Measurements from ENCODE around the gene AP2A2.

Gene AP2A2

DNA sequence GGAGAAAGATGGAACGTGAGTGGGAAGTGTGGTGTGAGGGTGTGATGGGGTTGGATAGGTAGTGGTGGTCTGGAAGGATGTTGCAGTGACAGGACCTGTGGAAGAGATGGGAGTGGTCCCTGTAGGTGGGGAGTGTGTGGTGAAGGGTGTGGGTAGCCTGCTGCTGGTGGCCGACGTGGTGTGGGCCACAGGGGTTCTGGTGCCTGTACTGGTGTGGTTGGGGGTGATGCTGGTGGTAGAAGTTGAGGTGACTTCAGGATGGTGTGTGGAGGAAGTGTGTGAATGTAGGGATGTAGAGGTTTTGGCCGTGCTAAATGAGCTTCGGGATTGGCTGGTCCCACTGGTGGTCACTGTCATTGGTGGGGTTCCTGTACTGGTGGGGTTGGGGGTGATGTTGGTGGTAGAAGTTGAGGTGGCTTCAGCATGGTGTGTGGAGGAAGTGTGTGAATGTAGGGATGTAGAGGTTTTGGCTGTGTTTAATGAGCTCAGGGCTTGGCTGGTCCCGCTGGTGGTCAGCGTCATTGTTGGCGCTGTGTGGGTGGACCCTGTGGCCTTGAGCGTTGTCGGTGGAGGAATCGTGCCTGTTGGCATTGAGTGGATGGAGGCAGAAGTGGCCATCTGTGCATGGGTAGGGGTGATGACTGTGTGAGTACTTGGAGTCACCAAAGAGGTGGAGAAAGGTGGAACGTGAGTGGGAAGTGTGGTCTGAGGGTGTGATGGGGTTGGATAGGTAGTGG is 91.8 kb downstream of the AP2A2 start:
- no peak for DNase-seq

DNA sequence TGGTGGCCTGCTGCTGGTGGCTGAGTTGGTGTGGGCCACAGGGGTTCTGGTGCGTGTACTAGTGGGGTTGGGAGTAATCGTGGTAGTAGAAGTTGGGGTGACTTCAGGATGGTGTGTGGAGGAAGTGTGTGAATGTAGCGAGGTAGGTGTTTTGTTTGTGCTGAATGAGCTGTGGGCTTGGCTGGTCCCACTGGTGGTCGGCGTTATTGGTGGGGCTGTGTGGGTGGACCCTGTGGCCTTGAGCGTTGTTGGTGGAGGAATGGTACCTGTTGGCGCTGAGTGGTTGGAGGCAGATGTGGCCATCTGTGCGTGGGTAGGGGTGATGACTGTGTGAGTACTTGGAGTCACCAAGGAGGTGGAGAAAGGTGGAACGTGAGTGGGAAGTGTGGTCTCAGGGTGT is 92.4 kb downstream of the AP2A2 start:
- DNase-seq: no peak

GRCh38 chr11:1019321-1019910 is 93.7 kb downstream of the AP2A2 start:
- no peak for DNase-seq

DNA sequence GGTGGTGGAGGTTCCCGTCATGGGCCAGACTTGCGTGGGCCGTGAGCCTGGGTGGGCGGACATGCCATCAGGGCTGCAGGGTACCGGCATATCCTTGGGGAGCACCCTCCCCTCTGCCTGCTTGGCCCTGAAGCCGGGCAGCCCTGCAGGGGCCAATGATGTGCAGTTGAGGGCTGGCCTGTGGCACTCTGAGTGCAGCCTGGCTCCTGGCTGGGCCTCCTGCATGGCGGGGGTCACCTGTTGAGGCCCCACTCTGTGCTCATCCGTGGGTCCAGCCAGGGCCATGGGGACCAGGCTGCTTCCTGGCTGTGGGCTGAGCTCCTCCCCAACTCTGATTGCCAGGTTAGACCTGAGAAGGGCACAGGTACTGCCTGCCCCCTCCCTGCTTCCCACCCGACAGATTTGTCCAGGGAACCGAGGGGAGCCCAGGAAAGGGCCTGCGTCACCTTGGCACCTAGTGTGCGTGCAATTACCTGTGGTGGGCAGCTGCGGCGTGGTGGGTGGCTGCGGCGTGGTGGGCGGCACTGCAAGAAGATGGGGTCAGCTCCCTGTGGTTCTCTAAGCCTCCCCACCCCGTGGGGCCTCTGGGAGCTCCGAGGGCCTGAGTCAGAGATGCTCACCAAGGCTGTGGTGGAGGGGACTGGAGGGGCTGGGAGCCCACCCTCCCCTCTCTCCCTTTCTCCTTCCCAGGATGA is 94.7 kb downstream of the AP2A2 start:
- no peak for DNase-seq

DNA sequence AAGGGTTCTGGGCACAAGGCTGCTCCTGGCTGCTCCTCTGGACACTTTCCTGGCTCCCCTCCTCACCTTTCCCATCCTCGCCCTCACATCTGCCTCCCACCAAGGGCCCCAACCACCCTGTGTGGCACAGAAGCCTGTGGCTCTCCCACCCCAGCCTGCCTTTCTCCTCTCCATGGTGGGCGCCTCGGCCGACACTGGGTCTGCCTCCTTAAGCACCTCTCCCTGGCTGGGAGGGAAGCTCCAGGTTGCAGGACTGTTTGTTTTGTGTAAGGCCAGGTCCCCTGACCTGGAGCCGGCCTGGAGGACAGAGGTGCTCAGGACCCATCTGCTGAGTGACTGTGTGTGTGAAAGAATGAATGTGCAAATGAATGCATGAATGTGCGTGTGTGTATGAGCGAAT is 96.7 kb downstream of the AP2A2 start:
- no peak for DNase-seq

- DNase-seq: no peak
These were observed 97.5 kb downstream of the AP2A2 start for GRCh38 chr11:1022908-1023810.

- DNase-seq: no peak
These were observed 98.3 kb downstream of the AP2A2 start for GRCh38 chr11:1023811-1024596.

GRCh38 chr11:1024597-1025409 is 99.1 kb downstream of the AP2A2 start:
- no peak for DNase-seq

DNA sequence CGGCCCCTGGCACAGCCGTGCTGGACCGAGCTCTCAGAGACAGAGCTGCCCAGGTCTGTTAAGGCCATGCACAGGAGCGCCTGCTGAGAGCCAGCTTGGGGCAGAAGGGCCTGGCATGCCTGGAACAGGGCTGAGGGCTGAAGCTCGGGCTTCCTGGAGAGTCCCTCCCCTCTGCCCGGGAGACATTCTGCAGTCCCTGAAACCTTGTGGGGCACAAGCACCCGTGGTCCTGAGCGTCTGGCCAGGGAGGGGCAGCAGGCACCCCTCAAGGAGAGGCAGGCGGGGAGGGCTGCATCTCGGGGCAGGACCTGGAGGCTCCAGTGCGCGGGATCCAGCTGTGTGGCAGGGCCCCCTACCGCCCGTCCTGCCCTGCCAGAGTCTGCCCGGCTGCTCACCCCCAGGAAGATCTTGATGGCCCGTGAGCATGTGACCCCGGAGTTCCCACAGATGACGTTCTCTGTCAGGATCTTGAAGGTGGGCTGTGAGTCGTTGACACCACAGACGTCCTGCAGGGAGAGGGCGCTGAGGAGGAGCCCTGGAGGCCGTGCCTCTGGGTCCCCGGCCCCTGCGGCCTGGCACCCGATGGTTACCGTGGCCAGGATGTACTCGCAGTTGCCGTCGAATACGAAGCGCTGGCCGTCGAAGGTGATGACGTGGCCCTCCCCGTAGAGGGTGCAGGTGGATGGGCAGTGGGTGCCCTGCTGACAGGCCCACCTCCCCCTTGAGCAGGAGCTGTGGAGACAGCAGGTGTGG is 99.9 kb downstream of the AP2A2 start:
- no peak for DNase-seq

GRCh38 chr11:1026163-1026450 is 100.4 kb downstream of the AP2A2 start:
- DNase-seq: no peak

DNA sequence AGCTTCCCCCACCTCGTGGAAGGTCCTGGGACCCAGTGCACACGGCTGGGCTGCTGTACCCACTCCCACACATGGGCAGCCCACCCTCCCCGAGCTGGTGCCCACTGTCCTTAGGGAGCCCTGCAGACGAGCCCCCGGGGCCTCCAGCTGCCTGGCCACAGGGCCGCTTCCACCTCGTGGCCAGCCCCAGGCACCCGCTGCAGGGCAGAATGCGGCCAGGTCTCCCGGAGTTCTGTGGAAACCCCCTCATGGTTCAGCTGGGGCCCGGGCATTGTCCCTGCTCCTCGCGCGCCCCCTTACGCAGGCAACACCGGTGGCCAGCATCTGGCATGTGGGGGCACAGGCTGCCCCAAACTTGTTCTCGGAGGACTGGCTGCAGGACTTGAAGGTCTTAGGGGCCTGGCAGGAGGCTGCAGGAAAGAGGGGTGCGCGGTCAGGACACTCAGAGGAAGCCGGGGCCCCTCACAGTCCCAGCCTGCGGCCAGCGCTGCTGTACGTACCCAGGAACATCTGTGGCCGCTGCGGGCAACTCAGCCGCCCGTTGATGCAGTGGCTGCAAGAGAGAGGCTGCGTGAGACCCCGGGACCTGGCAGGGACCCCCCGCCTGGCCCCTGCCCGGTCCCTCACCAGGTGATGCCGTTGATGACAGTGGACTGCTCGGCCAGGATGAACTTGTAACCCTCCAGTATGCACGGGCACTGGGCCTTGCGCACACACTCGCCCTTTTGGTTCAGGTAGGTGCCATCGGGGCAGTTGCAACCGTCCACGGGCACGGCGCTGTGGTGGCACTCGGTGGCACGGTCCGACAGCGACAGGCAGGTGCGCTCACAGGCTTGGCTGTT is 101.2 kb downstream of the AP2A2 start:
- no peak for DNase-seq

DNA sequence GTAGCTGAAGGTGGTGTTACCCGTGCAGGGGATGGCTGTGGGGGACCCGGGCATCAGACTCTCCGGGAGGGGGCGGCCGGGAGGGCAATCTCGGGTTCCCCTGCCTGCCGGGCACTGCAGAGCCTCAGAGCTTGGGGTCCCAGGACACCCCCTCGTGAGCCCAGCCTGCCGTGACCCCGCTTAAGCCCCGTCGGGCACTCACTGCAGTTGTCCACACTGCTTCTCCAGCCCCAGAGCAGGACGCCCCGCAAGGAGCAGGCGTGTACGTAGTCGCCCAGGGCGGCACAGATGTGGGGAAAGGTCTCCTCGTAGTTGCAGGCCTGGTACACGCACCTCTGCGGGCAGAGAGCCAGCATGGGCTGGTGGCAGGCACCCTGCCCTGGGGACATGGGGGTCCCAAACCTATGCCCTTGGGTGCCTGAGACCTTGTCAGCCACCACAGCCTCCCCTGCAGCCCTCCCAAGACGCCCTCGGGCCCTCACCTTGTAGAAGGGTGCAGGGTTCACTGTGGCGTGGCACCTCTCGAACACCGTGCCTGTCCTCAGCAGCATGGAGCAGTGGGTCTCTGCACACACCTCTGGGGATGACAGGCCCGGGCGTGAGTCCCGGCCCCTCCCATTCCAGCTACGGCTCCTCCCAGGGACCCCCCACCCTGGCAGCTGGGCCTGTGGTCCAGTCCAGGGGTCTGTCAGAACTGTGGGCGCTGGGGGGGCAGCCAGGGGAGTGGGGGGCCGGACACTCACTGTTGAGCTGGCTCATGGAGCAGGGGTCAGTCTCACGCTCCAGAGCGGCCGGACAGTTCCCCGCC is 102.0 kb downstream of the AP2A2 start:
- no peak for DNase-seq

DNA sequence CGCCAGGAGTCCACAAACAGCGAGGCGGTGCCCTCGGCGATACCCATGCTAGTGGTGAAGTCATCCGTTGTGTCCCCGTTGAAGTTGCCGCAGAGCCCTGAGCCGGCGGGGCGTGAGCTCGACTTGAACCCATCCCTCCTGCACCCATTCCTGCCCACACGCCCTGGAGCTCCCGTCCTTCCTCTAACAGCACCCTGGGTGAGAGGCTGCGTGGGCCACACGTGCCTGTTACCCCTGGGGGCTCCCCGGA is 102.5 kb downstream of the AP2A2 start:
- no peak for DNase-seq

DNA sequence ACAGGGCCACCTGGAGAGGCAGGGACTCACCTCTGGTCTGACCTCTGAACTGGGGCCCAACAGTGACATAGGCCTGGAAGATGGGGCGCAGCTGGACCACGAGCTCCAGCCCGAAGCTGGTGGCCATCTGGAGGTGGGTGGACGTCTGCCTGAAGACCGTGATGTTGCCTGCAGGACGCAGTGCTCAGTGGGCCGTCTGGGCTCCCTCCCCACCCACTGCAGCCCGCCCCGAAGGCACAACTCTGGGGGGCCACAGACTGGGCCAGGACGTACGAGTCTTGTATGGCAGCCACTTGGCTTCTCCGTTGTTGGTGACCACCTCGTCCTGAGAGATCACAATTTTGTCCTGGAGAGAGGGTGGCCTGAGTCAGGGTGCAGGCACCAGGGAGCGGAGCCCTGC is 102.9 kb downstream of the AP2A2 start:
- DNase-seq: no peak

DNA sequence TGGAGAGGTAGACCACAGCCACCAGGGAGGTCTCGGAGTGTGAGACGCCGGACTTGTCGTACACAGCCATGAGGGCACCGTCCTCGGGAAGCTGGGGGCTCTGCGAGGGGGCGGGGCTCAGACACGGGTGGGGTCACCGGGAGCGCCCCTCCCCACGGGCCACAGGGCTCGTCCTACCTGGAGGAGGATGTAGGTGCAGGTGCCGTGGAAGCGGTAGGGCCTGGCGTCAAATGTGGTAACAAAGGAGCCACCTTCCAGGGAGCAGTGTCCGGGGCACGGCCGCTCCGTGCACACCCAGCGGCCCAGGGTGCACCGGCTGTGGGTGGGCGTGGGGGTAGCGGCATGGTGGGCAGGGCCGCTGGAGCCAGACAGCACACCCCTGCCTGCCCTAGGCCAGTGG is 103.4 kb downstream of the AP2A2 start:
- no peak for DNase-seq

DNA sequence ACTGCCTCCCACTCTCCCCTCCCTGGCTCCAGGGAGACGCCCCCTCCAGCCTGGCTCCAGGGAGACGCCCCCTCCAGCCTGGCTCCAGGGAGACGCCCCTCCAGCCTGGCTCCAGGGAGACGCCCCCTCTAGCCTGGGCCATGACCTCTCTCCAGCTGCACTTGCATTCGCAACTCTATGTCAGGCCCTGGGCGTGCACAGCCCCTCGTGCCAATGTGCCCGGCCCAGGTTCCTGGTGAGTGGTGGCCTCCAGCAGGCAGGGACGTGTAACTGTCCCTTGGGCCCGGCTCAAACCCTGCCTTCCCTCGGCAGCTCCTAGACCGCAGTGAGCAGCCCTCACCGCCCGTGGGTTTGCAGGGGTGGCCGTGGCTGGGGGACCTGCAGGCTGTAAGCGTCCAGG is 104.0 kb downstream of the AP2A2 start:
- DNase-seq: no peak

DNA sequence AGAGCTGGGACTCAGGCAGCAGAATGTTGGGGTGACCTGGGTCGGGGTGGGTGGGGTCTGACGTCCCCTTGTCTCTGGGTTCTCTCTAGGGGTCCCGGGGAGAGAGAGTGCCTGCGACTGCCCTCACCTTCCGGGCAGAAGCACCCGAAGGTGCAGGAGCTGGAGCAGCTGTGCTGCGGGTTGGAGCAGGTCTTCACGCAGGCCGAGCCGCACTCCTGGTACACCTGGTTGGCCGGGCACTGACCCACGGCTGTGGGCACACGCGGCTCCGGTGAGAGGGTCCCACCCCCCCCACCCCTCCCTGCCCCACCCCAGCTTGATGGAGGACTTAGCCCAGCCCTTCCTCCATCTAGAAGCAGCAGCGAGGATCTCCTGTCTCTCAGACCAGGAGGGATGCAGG is 104.4 kb downstream of the AP2A2 start:
- no peak for DNase-seq

DNA sequence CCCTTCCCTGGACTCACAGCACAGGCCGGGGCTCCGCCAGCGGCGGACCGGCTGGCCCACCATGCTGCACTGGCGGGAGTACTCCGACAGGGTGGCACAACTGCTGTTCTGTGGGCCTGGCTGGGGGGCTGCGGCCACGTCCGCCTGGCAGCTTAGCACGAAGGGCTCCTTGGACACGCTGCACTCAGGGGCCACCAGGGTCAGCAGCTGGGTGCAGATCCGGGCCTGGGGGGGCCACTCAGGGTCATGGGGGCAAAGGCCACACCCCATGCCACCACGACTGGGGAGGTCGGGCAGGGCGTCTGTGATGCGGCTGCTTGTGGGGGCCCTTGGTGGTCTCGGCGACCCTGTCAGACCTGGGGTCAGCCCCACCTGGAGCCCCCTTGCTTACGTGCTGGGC is 104.9 kb downstream of the AP2A2 start:
- DNase-seq: no peak

DNA sequence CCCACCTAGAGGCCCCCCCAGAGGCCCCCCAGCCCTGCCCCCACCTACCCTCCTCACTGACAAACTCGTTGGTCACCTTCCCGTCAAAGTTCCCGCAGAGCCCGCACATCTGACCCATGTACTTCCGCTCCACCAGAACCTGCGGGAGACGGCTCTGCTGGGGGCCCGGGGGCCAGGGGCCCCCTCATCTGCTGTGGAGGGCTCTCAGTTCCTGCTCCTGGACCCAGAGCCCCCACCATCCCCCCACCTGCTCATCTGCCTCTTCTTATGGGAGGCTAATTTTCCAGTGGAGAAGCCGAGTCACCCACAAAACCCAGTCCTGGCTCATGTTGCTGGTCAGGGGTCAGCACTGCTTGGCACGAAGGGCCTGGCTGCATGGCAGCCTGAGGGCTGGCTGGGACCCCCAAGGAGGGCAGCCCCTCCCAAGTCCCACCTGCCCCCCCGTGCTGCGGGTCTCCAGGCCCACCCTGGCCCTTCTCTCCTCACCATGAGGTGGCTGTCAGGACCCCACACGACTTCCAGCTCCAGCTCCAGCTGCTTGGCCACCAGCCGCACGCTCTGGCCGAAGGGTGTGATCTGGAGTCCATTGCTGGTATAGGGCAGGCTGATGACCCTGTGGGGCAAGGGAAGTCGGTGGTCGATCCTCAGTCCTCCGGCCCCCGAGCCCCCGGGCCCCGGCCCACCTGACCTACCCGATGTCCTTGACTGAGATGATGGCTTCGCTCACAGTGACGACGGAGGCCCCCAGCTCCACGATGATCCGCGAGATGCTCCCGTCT is 105.6 kb downstream of the AP2A2 start:
- no peak for DNase-seq
